GM23338 (cell line): ENCODE data around the gene SLC25A48. TPM values are rescaled to one million over a fixed set of nuclear protein-coding genes. Genes with fewer than 3 reads are reported as not detected.

Experiments used
- ATAC-seq: fragments of 200-7000 bp; cut with Tn5 transposase; 3 replicates; pipeline ENCODE4 v1.9.1; 2020
- DNase-seq: peaks from one replicate; pipeline ENCODE4 v3.0.0-alpha.2; 2015; ENCODE audit warnings: low spot score
- H2AFZ ChIP-seq: fragments of 200-600 bp; sonication (generic); 2 replicates; pipeline ENCODE4 v1.8.0; 2016; ENCODE audit warnings: antibody characterized with exemption, mild to moderate bottlenecking, moderate library complexity
- H3F3A ChIP-seq: fragments of 200-600 bp; sonication (generic); replicated peaks from 2 replicates; pipeline ENCODE4 v1.8.0; 2017; ENCODE audit warnings: antibody characterized with exemption, mixed run types, low read depth
- H3K27ac ChIP-seq: fragments of 200-600 bp; sonication (generic); 2 replicates; pipeline ENCODE4 v1.6.1; 2016; ENCODE audit warnings: low read depth
- H3K27me3 ChIP-seq: fragments of 200-600 bp; sonication (generic); 2 replicates; pipeline ENCODE4 v1.8.0; 2016; ENCODE audit warnings: mild to moderate bottlenecking, mixed run types, moderate library complexity; ENCODE audit not compliant: insufficient read depth
- H3K36me3 ChIP-seq: fragments of 200-600 bp; sonication (generic); 2 replicates; pipeline ENCODE4 v1.8.0; 2016; ENCODE audit warnings: mild to moderate bottlenecking; ENCODE audit not compliant: insufficient read depth
- H3K4me1 ChIP-seq: fragments of 200-600 bp; sonication (generic); 2 replicates; pipeline ENCODE4 v1.8.0; 2016; ENCODE audit warnings: mild to moderate bottlenecking, moderate library complexity; ENCODE audit not compliant: insufficient read depth
- H3K4me2 ChIP-seq: fragments of 200-600 bp; sonication (generic); 2 replicates; pipeline ENCODE4 v1.7.1; 2017; ENCODE audit warnings: mixed run types
- H3K4me3 ChIP-seq: fragments of 200-600 bp; sonication (generic); 2 replicates; pipeline ENCODE4 v1.6.1; 2016; ENCODE audit warnings: mixed run types
- H3K79me2 ChIP-seq: fragments of 200-600 bp; sonication (generic); replicated peaks from 2 replicates; pipeline ENCODE4 v1.8.0; 2017; ENCODE audit warnings: mild to moderate bottlenecking; ENCODE audit not compliant: insufficient read depth
- H3K9me2 ChIP-seq: fragments of 200-600 bp; sonication (generic); 2 replicates; pipeline ENCODE4 v1.8.0; 2017; ENCODE audit not compliant: insufficient read depth
- H4K20me1 ChIP-seq: fragments of 200-600 bp; sonication (generic); replicated peaks from 2 replicates; pipeline ENCODE4 v1.8.0; 2017; ENCODE audit warnings: mild to moderate bottlenecking; ENCODE audit not compliant: insufficient read depth
- H3K27ac Mint-ChIP-seq: 2 replicates; pipeline ENCODE4 v1.8.0; 2020; ENCODE audit warnings: inconsistent platforms, mild to moderate bottlenecking, moderate library complexity, mixed read lengths
- H3K27me3 Mint-ChIP-seq: 3 replicates; pipeline ENCODE4 v1.8.0; 2022; ENCODE audit warnings: low read depth, mild to moderate bottlenecking, moderate library complexity, mixed read lengths, inconsistent platforms; ENCODE audit not compliant: insufficient read depth, poor library complexity
- H3K36me3 Mint-ChIP-seq: 3 replicates; pipeline ENCODE4 v1.8.0; 2021; ENCODE audit warnings: low read depth, mild to moderate bottlenecking, inconsistent platforms, moderate library complexity, mixed read lengths
- H3K4me1 Mint-ChIP-seq: 3 replicates; pipeline ENCODE4 v1.8.0; 2020; ENCODE audit warnings: mild to moderate bottlenecking, inconsistent platforms, mixed read lengths
- H3K4me3 Mint-ChIP-seq: 3 replicates; pipeline ENCODE4 v1.8.0; 2021; ENCODE audit warnings: moderate library complexity, mild to moderate bottlenecking, inconsistent platforms, mixed read lengths
- H3K9me3 Mint-ChIP-seq: 3 replicates; pipeline ENCODE4 v1.8.0; 2020; ENCODE audit warnings: moderate library complexity, mild to moderate bottlenecking, inconsistent platforms, mixed read lengths
- CREB1 ChIP-seq: fragments of 250-450 bp; sonication (Bioruptor Pico); IDR thresholded peaks from 2 replicates; pipeline ENCODE4 v1.5.0; 2020; ENCODE audit warnings: low read depth, mild to moderate bottlenecking, moderate library complexity
- EZH2 ChIP-seq: fragments of 200-600 bp; sonication (generic); IDR thresholded peaks from one replicate; pipeline ENCODE4 v1.8.0; 2017; ENCODE audit warnings: antibody characterized with exemption, mild to moderate bottlenecking, low read depth; ENCODE audit not compliant: unreplicated experiment
- EZH2phosphoT487 ChIP-seq: fragments of 200-600 bp; sonication (generic); IDR thresholded peaks from one replicate; pipeline ENCODE4 v1.8.1; 2018; ENCODE audit warnings: antibody characterized with exemption; ENCODE audit not compliant: unreplicated experiment
- JUNB ChIP-seq: IDR thresholded peaks from one replicate; pipeline ENCODE4 v1.6.1; 2016; ENCODE audit warnings: antibody characterized with exemption; ENCODE audit not compliant: unreplicated experiment
- NANOG ChIP-seq: IDR thresholded peaks from 2 replicates; pipeline ENCODE4 v1.6.1; 2016; ENCODE audit warnings: antibody characterized with exemption, borderline replicate concordance
- POLR2AphosphoS5 ChIP-seq: IDR thresholded peaks from 2 replicates; pipeline ENCODE4 v1.6.1; 2016; ENCODE audit warnings: antibody characterized with exemption, low read depth
- STAT1 ChIP-seq: IDR thresholded peaks from one replicate; pipeline ENCODE4 v1.6.1; 2016; ENCODE audit warnings: antibody characterized with exemption; ENCODE audit not compliant: unreplicated experiment
- ZNF114 ChIP-seq: fragments of 250-450 bp; sonication (Bioruptor Pico); IDR thresholded peaks from 2 replicates; pipeline ENCODE4 v1.5.0; 2020; ENCODE audit warnings: mild to moderate bottlenecking, moderate library complexity
- ZNF331 ChIP-seq: fragments of 250-450 bp; sonication (Bioruptor Pico); IDR thresholded peaks from 2 replicates; pipeline ENCODE4 v1.5.0; 2020; ENCODE audit warnings: low read depth, mild to moderate bottlenecking, moderate library complexity
- polyA plus RNA-seq: library from polyadenylated mRNA; unstranded; fragments of >200 nt; fragmentation: Nextera tagmentation; extraction: Ambion mirVana; gene quantifications from 2 replicates; pipeline ENCODE4 v1.2.1, GENCODE V29; 2016
- total RNA-seq: library from RNA; depleted of rRNA; stranded (reverse); fragments of >200 nt; shearing (Covaris generic); gene quantifications from 2 replicates; pipeline ENCODE4 v1.2.3, GENCODE V29; 2014
- TF ChIP-seq, protein P1 (sequence below): IDR thresholded peaks from 2 replicates; pipeline ENCODE4 v1.6.1; 2016; ENCODE audit warnings: antibody characterized with exemption
- TF ChIP-seq, protein P2 (sequence below): IDR thresholded peaks from one replicate; pipeline ENCODE4 v1.6.1; 2018; ENCODE audit warnings: antibody characterized with exemption; ENCODE audit not compliant: unreplicated experiment
- TF ChIP-seq, protein P3 (sequence below): fragments of 250-450 bp; sonication (Bioruptor Pico); IDR thresholded peaks from 2 replicates; pipeline ENCODE4 v1.5.0; 2020; ENCODE audit warnings: mild to moderate bottlenecking, moderate library complexity

The SLC25A48 gene
- total and polyA plus RNA-seq, 2 experiments from 2014 or later: 1.1 to 1.5 TPM

DNA sequence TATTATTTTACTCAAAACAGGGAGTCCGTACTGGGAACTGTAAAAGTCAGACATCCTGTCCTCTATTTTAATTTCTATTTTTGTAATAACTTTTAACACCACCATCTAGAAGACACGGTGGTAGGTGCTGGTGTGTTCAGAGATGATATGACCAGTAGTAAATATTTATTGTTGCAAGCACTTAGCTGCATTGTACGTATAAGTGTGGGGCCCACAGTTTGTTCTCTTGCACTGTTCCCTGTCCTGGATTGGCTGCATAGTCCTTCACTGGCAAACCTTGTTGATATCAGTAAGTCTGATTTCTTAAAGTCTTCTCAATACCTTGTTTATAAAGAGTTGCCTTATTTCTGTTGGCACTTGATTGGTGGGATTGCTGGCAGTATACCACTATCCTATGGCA is 85.7 kb downstream of the SLC25A48 start:
- no peaks in the 10 kb centered on the region for H4K20me1 ChIP-seq

More for the DNA sequence above, 85.7 kb downstream of the SLC25A48 start:
- no peaks in the 10 kb centered on the region for H3F3A ChIP-seq
- no peaks in the 10 kb centered on the region for H3K9me2 ChIP-seq
- DNase-seq (no peak), ATAC-seq (no peak)
- Mint-ChIP-seq H3K36me3 (no peaks in the 10 kb centered on the region), H3K27ac (no peak overlapping the region), H3K27me3 (peaks cover 1% of the 10 kb centered on the region), H3K4me3 (no peak overlapping the region), H3K9me3 (no peaks in the 10 kb centered on the region), H3K4me1 (no peaks in the 10 kb centered on the region)
- H3K27ac ChIP-seq: no peak overlapping the region
- TF ChIP-seq ZNF114 (CRISPR knock-in tag): no peak
- TF ChIP-seq EZH2: no peak
- no peak for TF ChIP-seq STAT1
- TF ChIP-seq POLR2AphosphoS5: no peak
- TF ChIP-seq, protein P1, sequence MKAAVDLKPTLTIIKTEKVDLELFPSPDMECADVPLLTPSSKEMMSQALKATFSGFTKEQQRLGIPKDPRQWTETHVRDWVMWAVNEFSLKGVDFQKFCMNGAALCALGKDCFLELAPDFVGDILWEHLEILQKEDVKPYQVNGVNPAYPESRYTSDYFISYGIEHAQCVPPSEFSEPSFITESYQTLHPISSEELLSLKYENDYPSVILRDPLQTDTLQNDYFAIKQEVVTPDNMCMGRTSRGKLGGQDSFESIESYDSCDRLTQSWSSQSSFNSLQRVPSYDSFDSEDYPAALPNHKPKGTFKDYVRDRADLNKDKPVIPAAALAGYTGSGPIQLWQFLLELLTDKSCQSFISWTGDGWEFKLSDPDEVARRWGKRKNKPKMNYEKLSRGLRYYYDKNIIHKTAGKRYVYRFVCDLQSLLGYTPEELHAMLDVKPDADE: no peak
- TF ChIP-seq NANOG: no peak
- TF ChIP-seq, protein P2, sequence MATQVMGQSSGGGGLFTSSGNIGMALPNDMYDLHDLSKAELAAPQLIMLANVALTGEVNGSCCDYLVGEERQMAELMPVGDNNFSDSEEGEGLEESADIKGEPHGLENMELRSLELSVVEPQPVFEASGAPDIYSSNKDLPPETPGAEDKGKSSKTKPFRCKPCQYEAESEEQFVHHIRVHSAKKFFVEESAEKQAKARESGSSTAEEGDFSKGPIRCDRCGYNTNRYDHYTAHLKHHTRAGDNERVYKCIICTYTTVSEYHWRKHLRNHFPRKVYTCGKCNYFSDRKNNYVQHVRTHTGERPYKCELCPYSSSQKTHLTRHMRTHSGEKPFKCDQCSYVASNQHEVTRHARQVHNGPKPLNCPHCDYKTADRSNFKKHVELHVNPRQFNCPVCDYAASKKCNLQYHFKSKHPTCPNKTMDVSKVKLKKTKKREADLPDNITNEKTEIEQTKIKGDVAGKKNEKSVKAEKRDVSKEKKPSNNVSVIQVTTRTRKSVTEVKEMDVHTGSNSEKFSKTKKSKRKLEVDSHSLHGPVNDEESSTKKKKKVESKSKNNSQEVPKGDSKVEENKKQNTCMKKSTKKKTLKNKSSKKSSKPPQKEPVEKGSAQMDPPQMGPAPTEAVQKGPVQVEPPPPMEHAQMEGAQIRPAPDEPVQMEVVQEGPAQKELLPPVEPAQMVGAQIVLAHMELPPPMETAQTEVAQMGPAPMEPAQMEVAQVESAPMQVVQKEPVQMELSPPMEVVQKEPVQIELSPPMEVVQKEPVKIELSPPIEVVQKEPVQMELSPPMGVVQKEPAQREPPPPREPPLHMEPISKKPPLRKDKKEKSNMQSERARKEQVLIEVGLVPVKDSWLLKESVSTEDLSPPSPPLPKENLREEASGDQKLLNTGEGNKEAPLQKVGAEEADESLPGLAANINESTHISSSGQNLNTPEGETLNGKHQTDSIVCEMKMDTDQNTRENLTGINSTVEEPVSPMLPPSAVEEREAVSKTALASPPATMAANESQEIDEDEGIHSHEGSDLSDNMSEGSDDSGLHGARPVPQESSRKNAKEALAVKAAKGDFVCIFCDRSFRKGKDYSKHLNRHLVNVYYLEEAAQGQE: no peak
- TF ChIP-seq JUNB: no peak
- no peak for TF ChIP-seq ZNF331 (CRISPR knock-in tag)
- TF ChIP-seq CREB1 (CRISPR knock-in tag): no peak
- TF ChIP-seq EZH2phosphoT487: no peak
- TF ChIP-seq, protein P3, sequence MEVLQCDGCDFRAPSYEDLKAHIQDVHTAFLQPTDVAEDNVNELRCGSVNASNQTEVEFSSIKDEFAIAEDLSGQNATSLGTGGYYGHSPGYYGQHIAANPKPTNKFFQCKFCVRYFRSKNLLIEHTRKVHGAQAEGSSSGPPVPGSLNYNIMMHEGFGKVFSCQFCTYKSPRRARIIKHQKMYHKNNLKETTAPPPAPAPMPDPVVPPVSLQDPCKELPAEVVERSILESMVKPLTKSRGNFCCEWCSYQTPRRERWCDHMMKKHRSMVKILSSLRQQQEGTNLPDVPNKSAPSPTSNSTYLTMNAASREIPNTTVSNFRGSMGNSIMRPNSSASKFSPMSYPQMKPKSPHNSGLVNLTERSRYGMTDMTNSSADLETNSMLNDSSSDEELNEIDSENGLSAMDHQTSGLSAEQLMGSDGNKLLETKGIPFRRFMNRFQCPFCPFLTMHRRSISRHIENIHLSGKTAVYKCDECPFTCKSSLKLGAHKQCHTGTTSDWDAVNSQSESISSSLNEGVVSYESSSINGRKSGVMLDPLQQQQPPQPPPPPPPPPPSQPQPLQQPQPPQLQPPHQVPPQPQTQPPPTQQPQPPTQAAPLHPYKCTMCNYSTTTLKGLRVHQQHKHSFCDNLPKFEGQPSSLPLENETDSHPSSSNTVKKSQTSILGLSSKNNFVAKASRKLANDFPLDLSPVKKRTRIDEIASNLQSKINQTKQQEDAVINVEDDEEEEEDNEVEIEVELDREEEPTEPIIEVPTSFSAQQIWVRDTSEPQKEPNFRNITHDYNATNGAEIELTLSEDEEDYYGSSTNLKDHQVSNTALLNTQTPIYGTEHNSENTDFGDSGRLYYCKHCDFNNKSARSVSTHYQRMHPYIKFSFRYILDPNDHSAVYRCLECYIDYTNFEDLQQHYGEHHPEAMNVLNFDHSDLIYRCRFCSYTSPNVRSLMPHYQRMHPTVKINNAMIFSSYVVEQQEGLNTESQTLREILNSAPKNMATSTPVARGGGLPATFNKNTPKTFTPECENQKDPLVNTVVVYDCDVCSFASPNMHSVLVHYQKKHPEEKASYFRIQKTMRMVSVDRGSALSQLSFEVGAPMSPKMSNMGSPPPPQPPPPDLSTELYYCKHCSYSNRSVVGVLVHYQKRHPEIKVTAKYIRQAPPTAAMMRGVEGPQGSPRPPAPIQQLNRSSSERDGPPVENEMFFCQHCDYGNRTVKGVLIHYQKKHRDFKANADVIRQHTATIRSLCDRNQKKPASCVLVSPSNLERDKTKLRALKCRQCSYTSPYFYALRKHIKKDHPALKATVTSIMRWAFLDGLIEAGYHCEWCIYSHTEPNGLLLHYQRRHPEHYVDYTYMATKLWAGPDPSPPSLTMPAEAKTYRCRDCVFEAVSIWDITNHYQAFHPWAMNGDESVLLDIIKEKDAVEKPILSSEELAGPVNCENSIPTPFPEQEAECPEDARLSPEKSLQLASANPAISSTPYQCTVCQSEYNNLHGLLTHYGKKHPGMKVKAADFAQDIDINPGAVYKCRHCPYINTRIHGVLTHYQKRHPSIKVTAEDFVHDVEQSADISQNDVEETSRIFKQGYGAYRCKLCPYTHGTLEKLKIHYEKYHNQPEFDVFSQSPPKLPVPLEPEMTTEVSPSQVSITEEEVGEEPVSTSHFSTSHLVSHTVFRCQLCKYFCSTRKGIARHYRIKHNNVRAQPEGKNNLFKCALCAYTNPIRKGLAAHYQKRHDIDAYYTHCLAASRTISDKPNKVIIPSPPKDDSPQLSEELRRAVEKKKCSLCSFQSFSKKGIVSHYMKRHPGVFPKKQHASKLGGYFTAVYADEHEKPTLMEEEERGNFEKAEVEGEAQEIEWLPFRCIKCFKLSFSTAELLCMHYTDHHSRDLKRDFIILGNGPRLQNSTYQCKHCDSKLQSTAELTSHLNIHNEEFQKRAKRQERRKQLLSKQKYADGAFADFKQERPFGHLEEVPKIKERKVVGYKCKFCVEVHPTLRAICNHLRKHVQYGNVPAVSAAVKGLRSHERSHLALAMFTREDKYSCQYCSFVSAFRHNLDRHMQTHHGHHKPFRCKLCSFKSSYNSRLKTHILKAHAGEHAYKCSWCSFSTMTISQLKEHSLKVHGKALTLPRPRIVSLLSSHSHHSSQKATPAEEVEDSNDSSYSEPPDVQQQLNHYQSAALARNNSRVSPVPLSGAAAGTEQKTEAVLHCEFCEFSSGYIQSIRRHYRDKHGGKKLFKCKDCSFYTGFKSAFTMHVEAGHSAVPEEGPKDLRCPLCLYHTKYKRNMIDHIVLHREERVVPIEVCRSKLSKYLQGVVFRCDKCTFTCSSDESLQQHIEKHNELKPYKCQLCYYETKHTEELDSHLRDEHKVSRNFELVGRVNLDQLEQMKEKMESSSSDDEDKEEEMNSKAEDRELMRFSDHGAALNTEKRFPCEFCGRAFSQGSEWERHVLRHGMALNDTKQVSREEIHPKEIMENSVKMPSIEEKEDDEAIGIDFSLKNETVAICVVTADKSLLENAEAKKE: no peak
- no peak overlapping the region for H3K4me2 ChIP-seq
- H3K4me3 ChIP-seq: no peak overlapping the region
- H3K79me2 ChIP-seq: no peaks in the 10 kb centered on the region
- no peak overlapping the region for H2AFZ ChIP-seq
- no peaks in the 10 kb centered on the region for H3K27me3 ChIP-seq
- H3K36me3 ChIP-seq: no peaks in the 10 kb centered on the region
- H3K4me1 ChIP-seq: no peaks in the 10 kb centered on the region
